ENCODE results near the gene PIBF1. TPM values are rescaled to one million over a fixed set of nuclear protein-coding genes. Genes with fewer than 3 reads are reported as not detected.

The PIBF1 gene
- total RNA-seq, 6 experiments from 2014 or later = 11.9 to 18.3 (median 14.5) TPM

DNA sequence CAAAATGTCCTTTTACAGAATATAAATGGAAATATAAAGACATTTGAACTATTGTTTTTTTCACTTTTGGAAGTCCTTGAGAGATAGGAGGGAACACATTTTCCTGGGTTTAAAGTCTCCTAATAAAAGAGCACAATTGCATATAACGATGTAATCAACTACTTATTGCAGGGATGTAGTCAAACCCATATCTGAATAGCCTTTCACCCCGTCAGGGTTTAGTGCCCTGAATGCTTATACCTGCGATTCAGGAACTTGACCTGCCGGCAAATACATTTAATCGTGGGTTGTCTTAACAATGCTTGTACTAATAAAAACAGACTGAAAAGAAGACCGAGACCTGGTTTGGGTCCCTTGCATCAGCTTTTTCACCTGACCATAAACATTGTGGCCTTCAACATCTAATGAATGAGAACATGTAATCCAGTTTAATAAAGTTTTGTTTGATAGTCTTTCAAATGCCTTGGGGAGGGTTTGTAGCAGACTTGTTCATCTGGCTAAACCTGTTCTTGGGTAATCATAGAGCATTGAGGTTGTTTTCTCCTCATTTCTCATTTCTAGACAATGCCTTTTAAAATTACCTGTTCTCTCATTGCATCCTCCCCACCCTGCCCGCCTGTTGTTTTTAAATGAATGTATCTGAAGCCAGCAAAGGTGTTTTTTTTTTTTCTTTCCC lies 283.9 kb downstream of the PIBF1 start:
- TF ChIP-seq, protein P1, sequence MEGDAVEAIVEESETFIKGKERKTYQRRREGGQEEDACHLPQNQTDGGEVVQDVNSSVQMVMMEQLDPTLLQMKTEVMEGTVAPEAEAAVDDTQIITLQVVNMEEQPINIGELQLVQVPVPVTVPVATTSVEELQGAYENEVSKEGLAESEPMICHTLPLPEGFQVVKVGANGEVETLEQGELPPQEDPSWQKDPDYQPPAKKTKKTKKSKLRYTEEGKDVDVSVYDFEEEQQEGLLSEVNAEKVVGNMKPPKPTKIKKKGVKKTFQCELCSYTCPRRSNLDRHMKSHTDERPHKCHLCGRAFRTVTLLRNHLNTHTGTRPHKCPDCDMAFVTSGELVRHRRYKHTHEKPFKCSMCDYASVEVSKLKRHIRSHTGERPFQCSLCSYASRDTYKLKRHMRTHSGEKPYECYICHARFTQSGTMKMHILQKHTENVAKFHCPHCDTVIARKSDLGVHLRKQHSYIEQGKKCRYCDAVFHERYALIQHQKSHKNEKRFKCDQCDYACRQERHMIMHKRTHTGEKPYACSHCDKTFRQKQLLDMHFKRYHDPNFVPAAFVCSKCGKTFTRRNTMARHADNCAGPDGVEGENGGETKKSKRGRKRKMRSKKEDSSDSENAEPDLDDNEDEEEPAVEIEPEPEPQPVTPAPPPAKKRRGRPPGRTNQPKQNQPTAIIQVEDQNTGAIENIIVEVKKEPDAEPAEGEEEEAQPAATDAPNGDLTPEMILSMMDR (IDR thresholded peaks at IDR 0.05) = no peak
- H3K4me1 Mint-ChIP-seq (ENCODE audit: low read depth) = peaks cover 64% of the 10 kb centered on the region
- DNase-seq = no peak
- no peaks in the 10 kb centered on the region; the same call in 1 of the 2 replicates for H3K27me3 Mint-ChIP-seq (ENCODE audit: insufficient read depth)
- H3K27ac Mint-ChIP-seq = no peak overlapping the region
- H3K9me3 Mint-ChIP-seq = no peaks in the 10 kb centered on the region
- H3K4me3 Mint-ChIP-seq = no peak overlapping the region
- H3K36me3 Mint-ChIP-seq (ENCODE audit: low read depth) = peaks cover 55% of the 10 kb centered on the region

Other genes starting within 250 kb of the PIBF1 start
- gene MZT1, start 54.5 kb upstream of the PIBF1 start, total RNA-seq (2021; fragmentation: NEBNext Ultra II Directional; extraction: Animal tissue kit (Norgen Biotek cat#: 25700)) = 10 to 100 TPM; 17.1 to 28.9 (median 27.0) TPM
- 1 to 10 TPM; 4.9 to 9.8 (median 7.2) TPM for gene BORA, start 54.2 kb upstream of the PIBF1 start, total RNA-seq (2021; fragmentation: NEBNext Ultra II Directional; extraction: Animal tissue kit (Norgen Biotek cat#: 25700))
- gene DIS3, start 233 bp upstream of the PIBF1 start, total RNA-seq (2021; fragmentation: NEBNext Ultra II Directional; extraction: Animal tissue kit (Norgen Biotek cat#: 25700)) = 10 to 100 TPM; 30.6 to 35.6 (median 31.9) TPM

Measured in HFFc6 (cell line).